RKO (cell line): ENCODE measurements around the gene SLC25A30.
"Not testable (repeated sequence)": the region's sequence is repeated elsewhere in the genome, so short reads cannot be mapped to it uniquely, and the experiment has no call there.

Experiments
- DNase-seq: peaks from one replicate; pipeline ENCODE4 v3.0.0-alpha.2; 2016; ENCODE audit warnings: low spot score

Gene SLC25A30

GRCh38 chr13:45367358-45367757 is 50.8 kb downstream of the SLC25A30 start:
- peak; percentile 93 for DNase-seq

GRCh38 chr13:45365558-45365885 is 52.7 kb downstream of the SLC25A30 start:
- DNase-seq, result no peak

- no peak for DNase-seq
These were observed 53.2 kb downstream of the SLC25A30 start for GRCh38 chr13:45364876-45365557.

GRCh38 chr13:45362939-45363338 is 55.2 kb downstream of the SLC25A30 start:
- no peak for DNase-seq

- peak; percentile 26 for DNase-seq
These were observed 56.5 kb downstream of the SLC25A30 start for GRCh38 chr13:45361596-45362206.

- DNase-seq, result no peak
These were observed 61.1 kb downstream of the SLC25A30 start for GRCh38 chr13:45356966-45357672.

- DNase-seq, result no peak
These were observed 64.3 kb downstream of the SLC25A30 start for GRCh38 chr13:45353895-45354294.

GRCh38 chr13:45352031-45352430 is 66.1 kb downstream of the SLC25A30 start:
- DNase-seq, result no peak

GRCh38 chr13:45350152-45350551 is 68.0 kb downstream of the SLC25A30 start:
- no peak for DNase-seq

- DNase-seq, result no peak
These were observed 68.7 kb downstream of the SLC25A30 start for GRCh38 chr13:45349438-45349837.

GRCh38 chr13:45344064-45344463 is 74.1 kb downstream of the SLC25A30 start:
- not testable (repeated sequence) for DNase-seq
